HepG2 (cell line): ENCODE results near the gene COPS7B. TPM values are rescaled to one million over a fixed set of nuclear protein-coding genes. Genes with fewer than 3 reads are reported as not detected.

ENCODE experiments used
- AKNA ChIP-seq: sonication (generic); formaldehyde crosslinking; IDR thresholded peaks from 2 replicates; pipeline ENCODE4 v1.4.0; 2020; ENCODE audit warnings: missing genetic modification reagents, borderline replicate concordance
- ASH2L ChIP-seq: fragments of 300-600, 200-600 bp; sonication (generic); IDR thresholded peaks from 2 replicates; pipeline ENCODE4 v1.7.0; 2017; ENCODE audit warnings: low read depth, mild to moderate bottlenecking, moderate library complexity, mixed read lengths, low read length; ENCODE audit not compliant: insufficient read length
- CAMTA2 ChIP-seq: sonication (generic); formaldehyde crosslinking; IDR thresholded peaks from 2 replicates; pipeline ENCODE4 v1.4.0; 2020; ENCODE audit warnings: mild to moderate bottlenecking, missing genetic modification reagents, borderline replicate concordance
- KDM1A ChIP-seq: IDR thresholded peaks from 2 replicates; pipeline ENCODE4 v1.6.1; 2016; ENCODE audit warnings: missing compliant biosample characterization
- NFKBIZ ChIP-seq: IDR thresholded peaks from 2 replicates; pipeline ENCODE4 v1.6.1; 2018; ENCODE audit warnings: missing genetic modification reagents, missing compliant biosample characterization
- PRDM10 ChIP-seq: sonication (generic); formaldehyde crosslinking; IDR thresholded peaks from 2 replicates; pipeline ENCODE4 v1.4.0; 2020; ENCODE audit warnings: low read depth, missing genetic modification reagents
- PRMT3 ChIP-seq: sonication (generic); formaldehyde crosslinking; IDR thresholded peaks from 2 replicates; pipeline ENCODE4 v1.8.1; 2022; ENCODE audit warnings: low read depth, mild to moderate bottlenecking, moderate library complexity, missing genetic modification reagents, borderline replicate concordance
- SP5 ChIP-seq: IDR thresholded peaks from 2 replicates; pipeline ENCODE4 v1.6.1; 2016; ENCODE audit warnings: low read depth, borderline replicate concordance
- U2AF2 ChIP-seq: fragments of 200-400 bp; formaldehyde crosslinking; IDR thresholded peaks from 2 replicates; pipeline ENCODE4 v1.6.1; 2017; ENCODE audit warnings: low read depth, mild to moderate bottlenecking, low read length
- ZFP37 ChIP-seq: sonication (generic); formaldehyde crosslinking; IDR thresholded peaks from 2 replicates; pipeline ENCODE4 v1.4.0; 2020; ENCODE audit warnings: missing genetic modification reagents, borderline replicate concordance
- ZNF30 ChIP-seq: sonication (generic); formaldehyde crosslinking; IDR thresholded peaks from 2 replicates; pipeline ENCODE4 v1.5.0; 2020; ENCODE audit warnings: mild to moderate bottlenecking, missing genetic modification reagents
- ZNF33A ChIP-seq: sonication (generic); formaldehyde crosslinking; IDR thresholded peaks from 2 replicates; pipeline ENCODE4 v1.5.1; 2020; ENCODE audit warnings: missing genetic modification reagents, mild to moderate bottlenecking, moderate library complexity, borderline replicate concordance
- ZNF615 ChIP-seq: sonication (generic); formaldehyde crosslinking; IDR thresholded peaks from 2 replicates; pipeline ENCODE4 v1.5.0; 2020; ENCODE audit warnings: mild to moderate bottlenecking, missing genetic modification reagents, borderline replicate concordance
- polyA plus RNA-seq, 8 experiments: library from polyadenylated mRNA; depleted of rRNA in 3 of 8; stranded (reverse) in 7 of 8; unstranded in 1 of 8; fragments of >200 nt; fragmentation: Illumina TruSeq in 4 of 8; extraction: Trizol in 4 of 8; gene quantifications; 2 replicates each; pipeline versions ENCODE4 v1.2.1 to v1.2.3, GENCODE V29; 2011 to 2016; ENCODE audit warnings: low read depth in 4 of 8, missing spikeins in 1 of 8, mixed read lengths in 1 of 8; ENCODE audit not compliant: insufficient read depth in 1 of 8
- total RNA-seq, 5 experiments: library from RNA; depleted of rRNA; stranded (reverse); fragments of >200 nt; fragmentation: Illumina TruSeq; extraction: Trizol; gene quantifications; 2 replicates each; pipeline ENCODE4 v1.2.3, GENCODE V29; 2016; ENCODE audit warnings: low read depth in 1 of 5
- TF ChIP-seq, protein P1 (sequence below): sonication (generic); formaldehyde crosslinking; IDR thresholded peaks from 2 replicates; pipeline ENCODE4 v1.4.0; 2020; ENCODE audit warnings: mild to moderate bottlenecking, missing genetic modification reagents, borderline replicate concordance

COPS7B gene
- total and polyA plus RNA-seq, 2 of the 13 experiments (the other 11 are each of a cell fraction or from before 2014, with no cell fraction given) = 30.6 to 62.7 TPM

GRCh38 chr2:231786177-231786916 lies at the start of gene COPS7B (continued):
- TF ChIP-seq CAMTA2 (CRISPR knock-in tag) = peak; percentile 86; the same call in 1 of the 2 replicates
- TF ChIP-seq ZNF33A (CRISPR knock-in tag) = peak; percentile 76; the same call in 1 of the 2 replicates
- TF ChIP-seq ZNF615 (CRISPR knock-in tag) = 0 out of 2 replicates have a peak, but pooled peaks have one; percentile 27
- peak; percentile 67; the same call in 1 of the 2 replicates for TF ChIP-seq U2AF2
- peak; percentile 93 for TF ChIP-seq NFKBIZ
- peak; percentile 83; the same call in 1 of the 2 replicates for TF ChIP-seq PRMT3 (CRISPR knock-in tag)
- TF ChIP-seq SP5 = peak; percentile 83
- peak; percentile 100 for TF ChIP-seq ASH2L
- TF ChIP-seq, protein P1, sequence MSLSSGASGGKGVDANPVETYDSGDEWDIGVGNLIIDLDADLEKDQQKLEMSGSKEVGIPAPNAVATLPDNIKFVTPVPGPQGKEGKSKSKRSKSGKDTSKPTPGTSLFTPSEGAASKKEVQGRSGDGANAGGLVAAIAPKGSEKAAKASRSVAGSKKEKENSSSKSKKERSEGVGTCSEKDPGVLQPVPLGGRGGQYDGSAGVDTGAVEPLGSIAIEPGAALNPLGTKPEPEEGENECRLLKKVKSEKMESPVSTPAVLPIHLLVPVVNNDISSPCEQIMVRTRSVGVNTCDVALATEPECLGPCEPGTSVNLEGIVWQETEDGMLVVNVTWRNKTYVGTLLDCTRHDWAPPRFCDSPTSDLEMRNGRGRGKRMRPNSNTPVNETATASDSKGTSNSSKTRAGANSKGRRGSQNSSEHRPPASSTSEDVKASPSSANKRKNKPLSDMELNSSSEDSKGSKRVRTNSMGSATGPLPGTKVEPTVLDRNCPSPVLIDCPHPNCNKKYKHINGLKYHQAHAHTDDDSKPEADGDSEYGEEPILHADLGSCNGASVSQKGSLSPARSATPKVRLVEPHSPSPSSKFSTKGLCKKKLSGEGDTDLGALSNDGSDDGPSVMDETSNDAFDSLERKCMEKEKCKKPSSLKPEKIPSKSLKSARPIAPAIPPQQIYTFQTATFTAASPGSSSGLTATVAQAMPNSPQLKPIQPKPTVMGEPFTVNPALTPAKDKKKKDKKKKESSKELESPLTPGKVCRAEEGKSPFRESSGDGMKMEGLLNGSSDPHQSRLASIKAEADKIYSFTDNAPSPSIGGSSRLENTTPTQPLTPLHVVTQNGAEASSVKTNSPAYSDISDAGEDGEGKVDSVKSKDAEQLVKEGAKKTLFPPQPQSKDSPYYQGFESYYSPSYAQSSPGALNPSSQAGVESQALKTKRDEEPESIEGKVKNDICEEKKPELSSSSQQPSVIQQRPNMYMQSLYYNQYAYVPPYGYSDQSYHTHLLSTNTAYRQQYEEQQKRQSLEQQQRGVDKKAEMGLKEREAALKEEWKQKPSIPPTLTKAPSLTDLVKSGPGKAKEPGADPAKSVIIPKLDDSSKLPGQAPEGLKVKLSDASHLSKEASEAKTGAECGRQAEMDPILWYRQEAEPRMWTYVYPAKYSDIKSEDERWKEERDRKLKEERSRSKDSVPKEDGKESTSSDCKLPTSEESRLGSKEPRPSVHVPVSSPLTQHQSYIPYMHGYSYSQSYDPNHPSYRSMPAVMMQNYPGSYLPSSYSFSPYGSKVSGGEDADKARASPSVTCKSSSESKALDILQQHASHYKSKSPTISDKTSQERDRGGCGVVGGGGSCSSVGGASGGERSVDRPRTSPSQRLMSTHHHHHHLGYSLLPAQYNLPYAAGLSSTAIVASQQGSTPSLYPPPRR (CRISPR knock-in tag) = peak; percentile 84
- TF ChIP-seq AKNA (CRISPR knock-in tag) = no peak
- no peak for TF ChIP-seq KDM1A (CRISPR knock-in tag)
- TF ChIP-seq ZFP37 (CRISPR knock-in tag) = 0 out of 2 replicates have a peak, but pooled peaks have one; percentile 27
- no peak; the same call in 1 of the 2 replicates for TF ChIP-seq ZNF30 (CRISPR knock-in tag)
- 0 out of 2 replicates have a peak, but pooled peaks have one; percentile 74 for TF ChIP-seq PRDM10 (CRISPR knock-in tag)
